ENCODE data around the gene CPM. TPM values are rescaled to one million over a fixed set of nuclear protein-coding genes. Genes with fewer than 3 reads are reported as not detected.

The CPM gene
- total RNA-seq, 1 donor from 2014 or later = 1.0 TPM

DNA sequence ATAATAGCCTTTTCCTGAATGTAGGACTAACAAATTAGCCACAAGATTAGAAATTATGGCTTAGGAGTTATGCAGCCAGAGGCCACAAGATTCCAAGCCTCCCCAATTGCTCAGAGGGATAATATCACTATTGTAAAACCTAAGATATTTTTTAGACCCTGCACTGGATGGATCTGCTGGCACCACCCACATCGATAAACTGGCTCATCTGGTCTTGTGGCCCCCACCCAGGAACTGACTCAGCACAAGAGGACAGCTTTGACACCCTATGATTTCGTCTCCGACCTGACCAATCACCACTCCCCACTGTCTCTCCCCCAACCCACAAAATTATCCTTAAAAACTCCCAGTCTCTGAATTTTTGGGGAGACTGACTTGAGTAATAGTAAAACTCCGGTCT lies 54.7 kb downstream of the CPM start:
- no peak overlapping the region for H3K4me3 Mint-ChIP-seq (ENCODE audit: unreplicated experiment)
- H3K4me1 Mint-ChIP-seq (ENCODE audit: unreplicated experiment) = no peaks in the 10 kb centered on the region
- TF ChIP-seq, protein P1, sequence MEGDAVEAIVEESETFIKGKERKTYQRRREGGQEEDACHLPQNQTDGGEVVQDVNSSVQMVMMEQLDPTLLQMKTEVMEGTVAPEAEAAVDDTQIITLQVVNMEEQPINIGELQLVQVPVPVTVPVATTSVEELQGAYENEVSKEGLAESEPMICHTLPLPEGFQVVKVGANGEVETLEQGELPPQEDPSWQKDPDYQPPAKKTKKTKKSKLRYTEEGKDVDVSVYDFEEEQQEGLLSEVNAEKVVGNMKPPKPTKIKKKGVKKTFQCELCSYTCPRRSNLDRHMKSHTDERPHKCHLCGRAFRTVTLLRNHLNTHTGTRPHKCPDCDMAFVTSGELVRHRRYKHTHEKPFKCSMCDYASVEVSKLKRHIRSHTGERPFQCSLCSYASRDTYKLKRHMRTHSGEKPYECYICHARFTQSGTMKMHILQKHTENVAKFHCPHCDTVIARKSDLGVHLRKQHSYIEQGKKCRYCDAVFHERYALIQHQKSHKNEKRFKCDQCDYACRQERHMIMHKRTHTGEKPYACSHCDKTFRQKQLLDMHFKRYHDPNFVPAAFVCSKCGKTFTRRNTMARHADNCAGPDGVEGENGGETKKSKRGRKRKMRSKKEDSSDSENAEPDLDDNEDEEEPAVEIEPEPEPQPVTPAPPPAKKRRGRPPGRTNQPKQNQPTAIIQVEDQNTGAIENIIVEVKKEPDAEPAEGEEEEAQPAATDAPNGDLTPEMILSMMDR (IDR thresholded peaks at IDR 0.05) = no peak
- H3K27me3 Mint-ChIP-seq (ENCODE audit: unreplicated experiment) = peaks cover 11% of the 10 kb centered on the region
- DNase-seq (ENCODE audit: extremely low spot score, unreplicated experiment) = no peak
- H3K27ac Mint-ChIP-seq (ENCODE audit: unreplicated experiment) = no peak overlapping the region
- peaks cover 5% of the 10 kb centered on the region for H3K9me3 Mint-ChIP-seq (ENCODE audit: unreplicated experiment)
- H3K36me3 Mint-ChIP-seq (ENCODE audit: unreplicated experiment) = no peaks in the 10 kb centered on the region

DNA sequence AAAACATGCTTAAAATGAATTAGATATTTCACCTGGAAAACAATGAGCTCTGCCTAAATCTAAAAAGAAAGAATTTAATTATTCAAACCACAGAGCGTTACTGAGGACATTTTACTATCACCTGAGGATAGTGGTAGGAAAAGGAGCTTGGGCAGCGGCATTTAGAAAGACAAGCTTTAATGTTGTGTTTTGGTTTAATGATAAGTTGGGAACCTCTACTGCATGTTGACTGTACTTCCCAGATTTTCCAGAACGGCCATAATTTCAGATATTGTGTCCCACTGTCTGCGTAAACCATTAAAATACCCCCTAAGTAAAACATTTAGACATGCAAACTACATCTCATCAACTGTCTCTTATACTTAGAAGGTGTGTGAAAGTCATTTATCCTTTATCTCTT lies 55.4 kb downstream of the CPM start:
- no peak overlapping the region for H3K4me3 Mint-ChIP-seq (ENCODE audit: unreplicated experiment)
- H3K36me3 Mint-ChIP-seq (ENCODE audit: unreplicated experiment) = no peaks in the 10 kb centered on the region
- no peak overlapping the region for H3K27ac Mint-ChIP-seq (ENCODE audit: unreplicated experiment)
- peaks cover 9% of the 10 kb centered on the region for H3K27me3 Mint-ChIP-seq (ENCODE audit: unreplicated experiment)
- DNase-seq (ENCODE audit: extremely low spot score, unreplicated experiment) = no peak
- peaks cover 5% of the 10 kb centered on the region for H3K9me3 Mint-ChIP-seq (ENCODE audit: unreplicated experiment)
- H3K4me1 Mint-ChIP-seq (ENCODE audit: unreplicated experiment) = no peaks in the 10 kb centered on the region
- TF ChIP-seq, protein P1 (IDR thresholded peaks at IDR 0.05) = no peak

DNA sequence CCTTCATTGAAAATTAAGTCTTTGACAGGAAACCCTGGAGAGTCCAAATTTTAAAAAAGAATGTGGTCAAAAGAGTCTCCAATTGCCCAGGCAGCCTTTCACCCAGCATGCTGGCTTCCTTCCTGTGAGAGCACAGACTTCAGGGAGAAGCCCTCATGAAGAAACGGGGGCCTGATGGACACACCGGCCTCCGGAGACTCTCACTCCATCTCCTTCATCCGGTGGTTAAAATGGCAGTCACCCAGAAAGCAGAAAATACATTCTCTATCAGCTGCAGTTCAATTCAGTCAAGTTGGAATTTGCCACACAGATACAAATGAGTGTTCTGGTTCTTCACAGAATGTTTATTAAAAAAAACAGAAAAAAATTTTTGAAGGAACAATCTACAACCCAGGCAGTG lies 56.5 kb downstream of the CPM start:
- peak; percentile 1 for DNase-seq (ENCODE audit: extremely low spot score, unreplicated experiment)
- Mint-ChIP-seq H3K9me3 (ENCODE audit: unreplicated experiment) (peaks cover 5% of the 10 kb centered on the region), H3K36me3 (ENCODE audit: unreplicated experiment) (no peaks in the 10 kb centered on the region), H3K4me3 (ENCODE audit: unreplicated experiment) (no peak overlapping the region), H3K27me3 (ENCODE audit: unreplicated experiment) (peaks cover 10% of the 10 kb centered on the region), H3K4me1 (ENCODE audit: unreplicated experiment) (no peaks in the 10 kb centered on the region), H3K27ac (ENCODE audit: unreplicated experiment) (no peak overlapping the region)
- TF ChIP-seq, protein P1 (IDR thresholded peaks at IDR 0.05) = no peak

DNA sequence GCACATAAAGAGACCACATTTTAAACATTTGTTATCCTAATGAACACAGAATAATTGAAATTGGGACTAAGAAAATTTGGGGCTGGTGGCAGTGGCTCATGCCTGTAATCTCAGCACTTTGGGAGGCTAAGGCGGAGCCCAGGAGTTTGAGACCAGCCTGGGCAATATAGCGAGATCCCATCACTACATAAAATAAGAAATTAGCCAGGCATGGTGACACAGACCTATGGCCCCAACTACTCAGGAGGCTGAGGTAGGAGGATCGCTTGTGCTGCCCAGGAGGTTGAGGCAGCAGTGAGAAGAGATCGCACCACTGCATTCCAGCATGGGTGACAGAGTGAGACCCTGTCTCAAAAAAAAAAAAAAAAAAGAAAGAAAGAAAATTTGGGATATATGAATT lies 59.7 kb downstream of the CPM start:
- no peak overlapping the region for H3K27ac Mint-ChIP-seq (ENCODE audit: unreplicated experiment)
- no peak overlapping the region for H3K4me3 Mint-ChIP-seq (ENCODE audit: unreplicated experiment)
- H3K27me3 Mint-ChIP-seq (ENCODE audit: unreplicated experiment) = peaks cover 12% of the 10 kb centered on the region

DNA sequence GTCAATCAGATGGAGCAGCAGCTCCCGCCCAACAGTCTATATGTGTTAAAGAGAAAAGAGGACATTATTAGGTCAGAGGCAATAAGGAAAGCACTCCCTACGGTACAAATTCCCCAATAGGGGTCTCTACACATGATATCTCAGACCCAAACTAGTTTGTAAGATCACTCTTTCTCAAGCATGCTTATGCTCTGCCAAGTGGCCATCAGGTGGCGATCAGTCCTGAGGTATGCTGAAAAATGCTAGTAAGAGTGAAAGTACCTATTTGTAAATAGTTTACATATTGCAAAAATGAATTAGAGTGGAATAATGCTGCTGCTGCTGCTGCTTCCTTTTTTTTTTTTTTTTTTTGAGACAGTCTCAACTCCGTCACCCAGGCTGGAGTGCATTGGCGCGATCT lies 61.0 kb downstream of the CPM start:
- no peak overlapping the region for H3K27ac Mint-ChIP-seq (ENCODE audit: unreplicated experiment)
- peak; percentile 17 for DNase-seq (ENCODE audit: extremely low spot score, unreplicated experiment)
- peaks cover 8% of the 10 kb centered on the region for H3K27me3 Mint-ChIP-seq (ENCODE audit: unreplicated experiment)
- TF ChIP-seq, protein P1 (IDR thresholded peaks at IDR 0.05) = peak; percentile 44
- H3K4me1 Mint-ChIP-seq (ENCODE audit: unreplicated experiment) = no peaks in the 10 kb centered on the region
- no peak overlapping the region for H3K4me3 Mint-ChIP-seq (ENCODE audit: unreplicated experiment)
- no peaks in the 10 kb centered on the region for H3K9me3 Mint-ChIP-seq (ENCODE audit: unreplicated experiment)
- H3K36me3 Mint-ChIP-seq (ENCODE audit: unreplicated experiment) = no peaks in the 10 kb centered on the region

More for the DNA sequence above, 59.7 kb downstream of the CPM start:
- DNase-seq (ENCODE audit: extremely low spot score, unreplicated experiment) = peak; percentile 15
- Mint-ChIP-seq H3K36me3 (ENCODE audit: unreplicated experiment) (no peaks in the 10 kb centered on the region), H3K9me3 (ENCODE audit: unreplicated experiment) (peaks cover under 1% of the 10 kb centered on the region), H3K4me1 (ENCODE audit: unreplicated experiment) (no peaks in the 10 kb centered on the region)
- TF ChIP-seq, protein P1 (IDR thresholded peaks at IDR 0.05) = no peak

All from osteocyte (in vitro differentiated cells).